ENCODE data around the gene PPHLN1. TPM values are rescaled to one million over a fixed set of nuclear protein-coding genes. Genes with fewer than 3 reads are reported as not detected.

PPHLN1 gene
- total and polyA plus RNA-seq, 2 of the 8 experiments (the other 6 are each of a cell fraction or from before 2014, with no cell fraction given) = 34.3 to 71.6 TPM

GRCh38 chr12:42380733-42381132 is 54.8 kb downstream of the PPHLN1 start (continued):
- TF ChIP-seq CHD7 (IDR thresholded peaks at IDR 0.05; ENCODE audit: insufficient replicate concordance, low read length) (no peak), POLR2AphosphoS5 (IDR thresholded peaks at IDR 0.05; ENCODE audit: low read depth, low read length) (no peak)

Data from H1 (cell line).